ENCODE data around the gene HYDIN. TPM values are rescaled to one million over a fixed set of nuclear protein-coding genes. Genes with fewer than 3 reads are reported as not detected.

HYDIN gene
- total RNA-seq, 6 donors from 2014 or later, result 1.6 to 62.0 (median 18.1) TPM

GRCh38 chr16:70769761-70770160 is 460.8 kb downstream of the HYDIN start:
- Histone ChIP-seq H3K27me3 (no peaks in the 10 kb centered on the region), H3K4me3 (no peak overlapping the region), H3K9me3 (no peaks in the 10 kb centered on the region), H3K36me3 (peaks cover 3 to 44% (median 21%) of the 10 kb centered on the region in 4 donors), H3K27ac (no peak overlapping the region), H3K4me1 (peaks cover 0 to 14% (median 5%) of the 10 kb centered on the region in 4 donors)
- no peak for TF ChIP-seq CTCF (IDR thresholded peaks at IDR 0.05)
- no peak for TF ChIP-seq EP300 (IDR thresholded peaks at IDR 0.05)
- TF ChIP-seq POLR2A (IDR thresholded peaks at IDR 0.05), result no peak
- TF ChIP-seq POLR2AphosphoS5 (IDR thresholded peaks at IDR 0.05), result no peak
- ATAC-seq (ENCODE audit: low FRiP score in 2 of 2) (no peak), DNase-seq (no peak)
- 95 to 99% methylated on average over 5 to 8 of the region's 8 CpGs for WGBS, 2 donors

DNA sequence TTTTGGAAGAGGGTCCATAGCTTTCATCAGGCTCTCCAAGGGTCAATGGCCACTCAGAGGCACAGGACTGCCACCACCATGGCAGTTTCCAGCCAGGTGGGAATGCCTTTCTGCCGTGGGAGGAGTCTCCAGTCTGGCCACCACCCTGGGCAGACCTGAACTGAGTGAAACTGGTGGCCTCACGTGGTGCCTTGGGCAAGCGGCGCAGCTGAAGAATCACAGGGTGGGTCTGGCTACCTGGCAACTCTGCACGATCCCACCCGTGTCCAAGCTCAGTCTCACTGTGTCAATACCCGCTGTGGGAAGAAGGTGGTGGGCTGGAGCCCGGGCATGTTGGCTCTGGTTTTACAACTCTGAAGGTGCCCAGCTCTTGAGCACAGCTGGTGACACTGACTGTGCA is 461.4 kb downstream of the HYDIN start:
- DNase-seq (no peak), ATAC-seq (ENCODE audit: low FRiP score in 2 of 2) (no peak)
- peaks cover 0 to 14% (median 5%) of the 10 kb centered on the region in 4 donors for H3K4me1 ChIP-seq
- H3K4me3 ChIP-seq, result no peak overlapping the region
- H3K27me3 ChIP-seq, result no peaks in the 10 kb centered on the region
- H3K27ac ChIP-seq, result no peak overlapping the region
- TF ChIP-seq POLR2AphosphoS5 (IDR thresholded peaks at IDR 0.05) (no peak), CTCF (IDR thresholded peaks at IDR 0.05) (no peak), POLR2A (IDR thresholded peaks at IDR 0.05) (no peak)
- 98 to 100% methylated on average over 7 to 8 of the region's 8 CpGs for WGBS, 2 donors
- no peaks in the 10 kb centered on the region for H3K9me3 ChIP-seq
- H3K36me3 ChIP-seq, result peaks cover 2 to 44% (median 21%) of the 10 kb centered on the region in 4 donors

GRCh38 chr16:70768203-70768580 is 462.3 kb downstream of the HYDIN start:
- TF ChIP-seq POLR2A (IDR thresholded peaks at IDR 0.05), result no peak
- ATAC-seq (ENCODE audit: low FRiP score in 2 of 2), result no peak

DNA sequence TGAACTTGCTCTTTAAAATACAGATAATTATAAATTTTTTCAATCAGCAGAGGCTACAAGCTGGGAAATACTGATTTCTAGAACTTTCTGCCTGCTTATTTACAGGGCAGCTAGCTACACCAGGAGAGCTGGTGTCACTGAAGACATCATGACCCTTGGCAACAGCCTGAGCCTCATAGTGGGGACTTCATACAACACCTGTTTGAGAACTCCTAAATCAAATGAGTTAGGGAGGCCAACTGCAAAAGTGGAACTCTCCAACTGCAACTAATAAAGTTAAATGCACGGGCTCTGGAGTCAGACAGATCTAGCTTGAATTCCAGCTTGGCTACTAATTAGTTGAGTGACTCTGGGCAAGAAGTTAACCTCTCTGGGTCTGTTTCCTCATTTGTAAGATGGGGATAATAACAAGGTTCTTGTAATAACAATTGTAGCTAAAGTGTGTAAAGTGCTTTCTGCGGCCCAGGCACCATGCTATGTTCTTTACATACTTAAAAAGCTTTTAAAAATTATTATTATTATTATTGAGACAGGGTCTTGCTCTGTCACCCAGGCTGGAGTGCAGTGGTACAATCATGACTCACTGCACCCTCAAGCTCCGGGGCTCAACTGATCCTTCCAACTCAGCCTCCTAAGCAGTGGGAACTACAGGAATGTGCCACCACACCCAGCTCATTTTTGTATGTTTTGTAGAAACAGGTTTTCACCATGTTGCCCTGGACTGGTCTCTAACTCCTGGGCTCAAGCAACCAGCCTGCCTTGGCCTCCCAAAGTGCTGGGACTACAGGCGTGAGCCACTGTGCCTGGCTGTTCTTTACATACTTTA is 462.9 kb downstream of the HYDIN start:
- DNase-seq, result no peak
- peaks cover 0 to 46% (median 27%) of the 10 kb centered on the region in 4 donors for H3K36me3 ChIP-seq
- peaks cover 0 to 14% (median 5%) of the 10 kb centered on the region in 4 donors for H3K4me1 ChIP-seq
- H3K4me3 ChIP-seq, result no peak overlapping the region
- no peaks in the 10 kb centered on the region for H3K27me3 ChIP-seq
- WGBS, 2 donors, result 79 to 80% methylated on average over 4 of the region's 4 CpGs
- H3K27ac ChIP-seq, result no peak overlapping the region
- TF ChIP-seq CTCF (IDR thresholded peaks at IDR 0.05), result no peak
- no peak for TF ChIP-seq POLR2A (IDR thresholded peaks at IDR 0.05)
- no peak for TF ChIP-seq EP300 (IDR thresholded peaks at IDR 0.05)
- TF ChIP-seq POLR2AphosphoS5 (IDR thresholded peaks at IDR 0.05), result no peak
- no peaks in the 10 kb centered on the region for H3K9me3 ChIP-seq
- ATAC-seq (ENCODE audit: low FRiP score in 2 of 2), result no peak

More at GRCh38 chr16:70768203-70768580, 462.3 kb downstream of the HYDIN start:
- no peak for DNase-seq
- H3K4me1 ChIP-seq, result peaks cover 0 to 14% (median 5%) of the 10 kb centered on the region in 4 donors
- no peak overlapping the region for H3K27ac ChIP-seq
- H3K9me3 ChIP-seq, result no peaks in the 10 kb centered on the region
- WGBS, 2 donors, result 76 to 77% methylated on average over 5 of the region's 5 CpGs
- H3K36me3 ChIP-seq, result peaks cover 0 to 42% (median 22%) of the 10 kb centered on the region in 4 donors
- H3K4me3 ChIP-seq, result no peak overlapping the region
- H3K27me3 ChIP-seq, result no peaks in the 10 kb centered on the region

- WGBS, 2 donors, result 92 to 94% methylated on average over 4 of the region's 4 CpGs
- Histone ChIP-seq H3K27me3 (no peaks in the 10 kb centered on the region), H3K36me3 (peaks cover 3 to 47% (median 34%) of the 10 kb centered on the region in 4 donors), H3K27ac (no peak overlapping the region), H3K4me3 (no peak overlapping the region), H3K4me1 (peaks cover 0 to 14% (median 5%) of the 10 kb centered on the region in 4 donors), H3K9me3 (no peaks in the 10 kb centered on the region)
- no peak for ATAC-seq (ENCODE audit: low FRiP score in 2 of 2)
- TF ChIP-seq POLR2AphosphoS5 (IDR thresholded peaks at IDR 0.05) (no peak), POLR2A (IDR thresholded peaks at IDR 0.05) (no peak), EP300 (IDR thresholded peaks at IDR 0.05) (no peak), CTCF (IDR thresholded peaks at IDR 0.05) (no peak)
- no peak for DNase-seq
Measured at GRCh38 chr16:70766658-70767057, 463.9 kb downstream of the HYDIN start.
